GM18907 (cell line): Measurements from ENCODE around the gene TIAL1.
"Not testable (repeated sequence)": the region's sequence is repeated elsewhere in the genome, so short reads cannot be mapped to it uniquely, and the experiment has no call there.

Experiments
- ATAC-seq: cut with Tn5 transposase; IDR thresholded peaks from one replicate; pipeline ENCODE4 v1.9.1; 2021; ENCODE audit warnings: mild to moderate bottlenecking, moderate library complexity; ENCODE audit not compliant: unreplicated experiment

The TIAL1 gene, protein sequence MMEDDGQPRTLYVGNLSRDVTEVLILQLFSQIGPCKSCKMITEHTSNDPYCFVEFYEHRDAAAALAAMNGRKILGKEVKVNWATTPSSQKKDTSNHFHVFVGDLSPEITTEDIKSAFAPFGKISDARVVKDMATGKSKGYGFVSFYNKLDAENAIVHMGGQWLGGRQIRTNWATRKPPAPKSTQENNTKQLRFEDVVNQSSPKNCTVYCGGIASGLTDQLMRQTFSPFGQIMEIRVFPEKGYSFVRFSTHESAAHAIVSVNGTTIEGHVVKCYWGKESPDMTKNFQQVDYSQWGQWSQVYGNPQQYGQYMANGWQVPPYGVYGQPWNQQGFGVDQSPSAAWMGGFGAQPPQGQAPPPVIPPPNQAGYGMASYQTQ

GRCh38 chr10:119596537-119597404 lies at the start of gene TIAL1:
Gene TIAL1 (minus strand): TSS chr10:119596964. CDS start chr10:119596465, 499 bp downstream.
- peak; percentile 87 for ATAC-seq

DNA sequence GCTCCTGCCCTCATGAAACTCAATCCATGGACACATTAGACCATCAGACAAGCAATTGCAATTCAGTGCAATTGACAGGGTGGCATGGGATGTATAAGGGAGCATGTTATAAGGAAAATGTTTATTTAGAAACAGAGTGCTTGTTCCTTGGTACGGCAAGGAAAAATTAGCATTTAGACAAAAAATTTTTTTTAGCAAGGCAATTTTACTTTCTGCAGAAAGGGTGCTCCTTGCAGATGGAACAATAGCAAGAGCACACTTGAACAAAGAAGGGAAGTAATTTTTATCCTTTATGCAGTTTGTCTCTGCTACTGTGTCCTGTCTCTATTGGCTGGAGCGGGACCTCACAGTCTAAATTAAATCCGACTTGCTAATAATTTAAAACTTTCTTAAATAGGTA lies 48.2 kb upstream of the TIAL1 start:
- no peak for ATAC-seq

- ATAC-seq, result no peak
These were observed 47.5 kb upstream of the TIAL1 start for GRCh38 chr10:119644205-119644814.

- no peak for ATAC-seq
These were observed 46.8 kb upstream of the TIAL1 start for GRCh38 chr10:119643306-119644204.

GRCh38 chr10:119642556-119643111 lies 45.9 kb upstream of the TIAL1 start:
- ATAC-seq, result no peak

DNA sequence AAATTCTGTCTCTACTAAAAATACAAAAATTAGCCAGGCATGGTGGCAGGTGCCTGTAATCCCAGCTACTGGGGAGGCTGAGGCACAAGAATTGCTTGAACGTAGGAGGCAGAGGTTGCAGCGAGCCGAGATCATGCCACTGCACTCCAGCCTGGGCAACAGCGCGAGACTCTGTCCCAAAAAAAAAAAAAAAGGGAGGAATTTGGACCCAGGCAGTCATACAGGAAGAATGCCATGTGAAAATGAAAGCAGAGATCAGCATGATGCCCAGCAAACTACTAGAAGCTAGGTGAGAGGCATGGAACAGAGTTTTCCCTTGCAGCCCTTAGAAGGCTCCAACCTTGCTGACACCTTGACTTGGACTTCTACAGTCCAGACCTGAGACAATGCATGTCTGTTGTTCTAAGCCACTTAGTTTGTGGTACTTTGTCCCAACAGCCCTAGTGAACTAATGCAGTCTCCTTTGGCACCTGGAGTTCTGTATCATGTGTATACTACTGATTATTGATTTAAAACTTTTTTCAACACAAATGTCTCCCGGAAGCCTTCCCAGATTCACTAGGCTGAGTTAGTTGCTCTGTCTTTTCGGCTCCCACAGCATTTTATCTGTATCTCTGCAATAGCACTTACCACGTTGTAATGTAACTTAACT lies 44.2 kb upstream of the TIAL1 start:
- no peak for ATAC-seq

- no peak for ATAC-seq
These were observed 43.6 kb upstream of the TIAL1 start for GRCh38 chr10:119640384-119640783.

DNA sequence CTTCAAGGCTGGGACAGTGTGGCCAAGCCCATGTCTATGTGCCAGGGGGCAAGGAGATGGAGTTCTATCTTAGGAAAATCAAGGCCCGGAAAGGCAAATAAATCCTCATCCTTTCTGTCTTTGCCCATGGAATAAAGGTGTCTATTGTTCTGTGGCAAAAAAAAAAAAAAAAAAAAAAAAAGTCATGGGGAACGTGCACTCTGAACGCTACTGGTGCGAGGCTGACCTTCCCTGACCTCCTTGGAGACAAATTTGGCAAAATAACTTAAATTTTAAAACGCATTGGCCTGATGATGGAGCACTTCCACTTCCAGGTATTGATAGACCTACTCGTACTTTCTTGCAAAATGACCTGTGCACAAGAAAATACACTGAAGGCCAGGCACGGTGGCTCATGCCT lies 42.2 kb upstream of the TIAL1 start:
- no peak for ATAC-seq

GRCh38 chr10:119637631-119638030 lies 40.9 kb upstream of the TIAL1 start:
- ATAC-seq, result no peak

DNA sequence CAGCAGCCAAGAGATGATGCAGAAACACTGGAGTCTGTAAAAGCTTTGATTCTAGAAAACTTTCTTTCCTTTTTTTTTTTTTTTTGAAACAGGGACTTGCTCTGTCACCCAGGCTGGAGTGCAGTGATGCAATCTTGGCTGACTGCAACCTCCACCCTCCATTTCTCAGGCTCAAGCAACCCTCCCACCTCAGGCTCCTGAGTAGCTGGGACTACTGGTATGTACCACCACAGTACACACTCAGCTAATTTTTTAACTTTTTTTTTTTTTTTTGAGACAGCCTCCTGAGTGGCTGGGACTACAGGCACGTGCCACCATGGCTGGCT lies 37.4 kb upstream of the TIAL1 start:
- ATAC-seq, result no peak

- no peak for ATAC-seq
These were observed 36.9 kb upstream of the TIAL1 start for GRCh38 chr10:119633538-119634218.

- no peak for ATAC-seq
These were observed 33.5 kb upstream of the TIAL1 start for GRCh38 chr10:119630300-119630699.

DNA sequence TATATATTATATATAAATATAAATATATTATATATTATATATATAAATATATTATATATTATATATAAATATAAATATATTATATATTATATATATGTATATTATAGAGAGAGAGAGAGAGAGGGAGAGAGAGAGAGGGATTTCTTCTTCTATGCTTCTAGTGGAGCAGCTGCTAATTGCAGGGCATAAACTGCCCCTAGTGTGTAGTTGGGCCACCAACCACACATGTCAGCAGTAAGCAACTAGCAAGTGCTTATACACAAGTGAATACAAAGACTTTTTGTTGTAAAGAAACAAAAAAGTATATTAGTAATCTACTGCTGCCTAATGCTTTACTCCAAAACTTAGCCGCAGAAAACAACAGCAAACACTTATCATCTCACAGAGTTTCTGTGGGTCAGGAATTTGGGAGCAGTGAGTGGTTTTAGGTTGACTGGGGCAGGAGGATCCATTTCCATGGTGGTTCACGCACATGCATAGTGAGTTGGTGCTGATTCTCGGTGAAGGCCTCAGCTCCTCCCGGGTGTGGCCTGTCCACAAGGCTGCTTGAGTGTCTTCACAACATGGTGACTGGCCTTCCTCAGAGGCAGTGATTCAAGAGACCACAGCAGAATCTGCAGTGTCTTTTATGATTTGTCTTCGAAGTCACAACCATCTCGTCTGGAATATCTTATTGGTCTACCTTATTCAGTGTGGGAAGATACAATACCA lies 29.0 kb upstream of the TIAL1 start:
- ATAC-seq, result no peak

DNA sequence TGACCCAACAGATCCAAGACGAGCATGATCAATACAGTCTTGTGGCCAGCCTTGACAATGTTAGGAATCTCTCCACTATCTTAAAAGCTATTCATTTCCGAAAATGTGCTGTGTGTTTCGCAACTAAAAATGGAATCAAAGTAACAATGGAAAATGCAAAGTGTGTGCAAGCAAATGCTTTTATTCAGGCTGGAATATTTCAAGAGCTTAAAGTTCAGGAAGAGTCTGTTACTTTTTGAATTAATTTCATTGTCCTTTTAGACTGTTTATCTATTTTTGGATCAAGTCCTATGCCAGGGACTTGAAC lies 24.3 kb upstream of the TIAL1 start:
- ATAC-seq, result no peak

DNA sequence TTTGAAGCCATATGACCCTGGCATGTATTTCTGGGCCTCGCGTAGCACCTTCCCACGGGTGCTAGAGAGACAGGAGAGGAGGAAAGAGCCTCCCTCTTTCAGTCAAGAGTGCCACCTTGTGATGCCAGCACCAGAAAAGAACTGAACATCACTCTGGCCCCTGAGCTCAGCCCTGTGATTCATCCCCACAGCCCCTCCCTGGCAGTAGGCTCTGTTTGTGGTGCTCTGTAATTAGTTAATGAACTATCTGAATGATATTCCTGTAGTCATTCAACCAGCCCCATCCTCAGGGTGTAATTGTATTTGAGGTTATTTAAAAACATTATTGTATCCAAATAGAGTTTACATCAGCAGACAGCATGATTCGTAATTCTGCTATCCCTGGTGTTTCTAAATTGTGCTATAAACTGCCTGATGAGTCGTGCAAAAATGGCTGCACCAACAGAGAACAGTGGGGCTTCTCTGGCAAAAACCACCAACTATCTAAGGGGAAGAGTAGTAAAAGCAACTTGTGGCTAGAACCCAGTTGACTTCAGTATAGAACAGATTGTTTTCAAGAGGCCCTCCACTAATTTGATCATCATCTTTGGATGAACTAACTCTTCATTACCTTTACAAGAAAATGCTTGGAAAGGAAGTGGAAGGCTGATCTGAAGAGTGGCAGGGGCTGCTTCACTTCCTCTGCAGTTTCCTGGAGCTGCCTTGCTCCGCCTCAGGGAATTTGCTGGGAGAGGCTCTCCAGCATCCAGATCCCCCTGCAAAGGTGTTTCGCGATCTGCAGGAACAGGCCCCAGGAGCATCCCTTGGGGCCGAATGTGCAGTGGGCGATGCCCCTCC lies 23.7 kb upstream of the TIAL1 start:
- ATAC-seq, result no peak

- ATAC-seq, result not testable (repeated sequence)
These were observed 23.0 kb upstream of the TIAL1 start for GRCh38 chr10:119619811-119620210.

GRCh38 chr10:119619215-119619614 lies 22.5 kb upstream of the TIAL1 start:
- no peak for ATAC-seq
